Dendritic cell treated with granulocyte-macrophage colony-stimulating factor and Interleukin-4, amounts not matched to agents 40 ng/mL and 50 ng/mL, for 4 days (primary cell): Measurements from ENCODE around the gene CEP131.
A peak's percentile ranks its signal among the peaks of the same experiment; 100 is the strongest.

Experiments
- H3K27ac Mint-ChIP-seq: one replicate; pipeline ENCODE4 v1.8.0; 2022; ENCODE audit warnings: mild to moderate bottlenecking, mixed read lengths
- H3K27me3 Mint-ChIP-seq: one replicate; pipeline ENCODE4 v1.8.0; 2022; ENCODE audit warnings: mild to moderate bottlenecking, mixed read lengths
- H3K36me3 Mint-ChIP-seq: one replicate; pipeline ENCODE4 v1.8.0; 2022; ENCODE audit warnings: low read depth, mixed read lengths
- H3K4me1 Mint-ChIP-seq: one replicate; pipeline ENCODE4 v1.8.0; 2022; ENCODE audit warnings: low read depth, mixed read lengths
- H3K4me3 Mint-ChIP-seq: one replicate; pipeline ENCODE4 v1.8.0; 2022; ENCODE audit warnings: mild to moderate bottlenecking, moderate library complexity, mixed read lengths
- H3K9me3 Mint-ChIP-seq: one replicate; pipeline ENCODE4 v1.8.0; 2022; ENCODE audit warnings: mixed read lengths
- intact Hi-C: fragments of 100-400 bp; cut with micrococcal nuclease; formaldehyde crosslinking; loops from one replicate; pipeline ENCODE4 v1.15.0; 2022

Gene CEP131

DNA sequence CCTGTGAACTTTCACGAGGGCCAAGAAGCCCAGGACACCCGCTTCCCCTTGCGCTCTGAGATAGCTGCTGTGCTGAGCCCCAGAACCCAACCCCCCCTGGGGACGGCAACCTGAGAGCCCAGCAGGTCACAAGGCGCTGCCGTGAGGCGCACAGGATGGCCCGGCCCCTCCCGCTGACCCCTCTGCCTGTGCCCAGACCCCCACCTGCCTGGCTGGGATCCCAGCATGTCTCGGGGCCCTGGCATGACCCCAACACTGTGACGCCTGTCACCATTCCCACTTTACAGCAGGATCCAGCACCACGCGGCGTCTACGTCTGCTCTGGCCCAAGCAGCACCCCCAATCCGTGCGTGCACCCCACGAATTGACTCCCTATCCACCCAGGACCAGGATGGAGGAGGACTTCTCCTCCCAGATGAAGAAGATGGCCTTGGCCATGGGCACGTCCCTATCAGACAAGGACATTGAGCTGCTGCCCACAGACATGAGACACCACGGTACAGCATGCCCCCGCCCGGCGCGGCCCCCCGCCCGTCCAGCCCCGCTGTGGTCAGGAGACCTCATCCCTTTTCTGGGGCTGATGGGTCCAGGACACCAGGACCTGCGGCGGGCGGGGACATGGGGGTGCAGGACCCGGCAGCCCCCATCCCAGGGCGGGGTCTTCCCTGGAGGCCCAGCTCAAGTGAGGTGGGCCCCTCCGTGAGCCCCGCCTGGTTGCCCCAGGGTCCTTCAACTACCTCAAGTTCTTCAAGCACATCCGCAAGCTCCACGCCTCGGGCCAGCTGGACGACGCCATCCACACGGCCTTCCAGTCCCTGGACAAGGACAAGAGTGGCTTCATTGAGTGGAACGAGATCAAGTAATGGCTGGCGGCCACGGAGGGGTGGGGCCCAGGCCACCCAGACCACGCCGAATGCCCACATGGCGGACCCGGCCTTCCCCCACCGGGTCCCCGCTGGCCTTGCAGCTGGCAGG, 41.6 kb downstream of the CEP131 start:
- Mint-ChIP-seq H3K36me3 (no peaks in the 10 kb centered on the region), H3K27ac (no peak overlapping the region)

DNA sequence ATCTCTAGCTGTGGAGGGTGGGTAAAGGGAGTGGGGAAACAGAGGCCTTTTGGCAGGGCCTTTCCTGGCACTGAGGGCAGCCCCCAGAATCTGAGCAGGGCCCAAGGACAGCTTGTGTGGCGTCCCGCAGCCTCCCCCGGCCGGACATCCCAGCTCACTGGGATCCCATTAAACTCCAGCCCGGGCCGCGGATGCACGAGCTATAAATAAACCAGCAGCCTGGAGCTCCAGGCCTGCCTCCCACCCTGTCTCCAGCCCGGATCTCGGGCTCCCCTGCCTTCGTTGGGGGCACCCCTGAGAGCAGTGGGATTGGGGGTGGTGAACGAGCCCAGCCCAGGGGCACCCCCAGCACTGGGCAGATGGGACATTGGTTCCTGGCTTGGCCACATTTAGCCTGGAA, 42.9 kb downstream of the CEP131 start:
- no peak overlapping the region for H3K4me3 Mint-ChIP-seq
- no peak overlapping the region for H3K27ac Mint-ChIP-seq
- no peaks in the 10 kb centered on the region for H3K4me1 Mint-ChIP-seq
- intact Hi-C loops: no loop called here
- peaks cover 24% of the 10 kb centered on the region for H3K27me3 Mint-ChIP-seq
- H3K9me3 Mint-ChIP-seq: peaks cover 10% of the 10 kb centered on the region
- H3K36me3 Mint-ChIP-seq: peaks cover 5% of the 10 kb centered on the region

More for the DNA sequence above, 41.6 kb downstream of the CEP131 start:
- Mint-ChIP-seq H3K27me3 (peaks cover 29% of the 10 kb centered on the region), H3K9me3 (no peaks in the 10 kb centered on the region), H3K4me3 (no peak overlapping the region), H3K4me1 (no peaks in the 10 kb centered on the region)
- intact Hi-C loops: no loop called here

DNA sequence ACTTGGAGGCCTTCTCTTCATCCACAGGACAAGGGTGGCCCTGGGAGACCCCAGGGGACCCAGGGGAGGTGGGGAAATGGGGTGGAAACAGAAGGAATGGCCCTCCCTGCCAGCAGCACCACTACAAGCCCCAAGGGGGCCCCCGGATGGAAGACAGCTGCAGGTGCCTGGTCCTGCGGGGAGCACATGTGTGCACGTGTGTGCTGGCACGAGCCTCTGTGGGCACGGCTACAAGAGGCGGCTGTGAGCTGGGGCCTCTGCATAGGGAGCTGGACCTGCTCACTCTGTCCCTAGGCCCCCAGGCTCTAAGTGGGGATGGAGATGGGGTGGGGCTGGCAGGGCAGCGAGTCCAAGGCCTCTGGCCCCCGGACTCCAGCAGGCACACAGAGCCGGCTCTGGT, 43.5 kb downstream of the CEP131 start:
- no peak overlapping the region for H3K4me3 Mint-ChIP-seq
- H3K27me3 Mint-ChIP-seq: peaks cover 18% of the 10 kb centered on the region
- H3K36me3 Mint-ChIP-seq: peaks cover 5% of the 10 kb centered on the region
- no peaks in the 10 kb centered on the region for H3K4me1 Mint-ChIP-seq
- intact Hi-C loops: no loop called here
- H3K27ac Mint-ChIP-seq: no peak overlapping the region
- peaks cover 10% of the 10 kb centered on the region for H3K9me3 Mint-ChIP-seq

DNA sequence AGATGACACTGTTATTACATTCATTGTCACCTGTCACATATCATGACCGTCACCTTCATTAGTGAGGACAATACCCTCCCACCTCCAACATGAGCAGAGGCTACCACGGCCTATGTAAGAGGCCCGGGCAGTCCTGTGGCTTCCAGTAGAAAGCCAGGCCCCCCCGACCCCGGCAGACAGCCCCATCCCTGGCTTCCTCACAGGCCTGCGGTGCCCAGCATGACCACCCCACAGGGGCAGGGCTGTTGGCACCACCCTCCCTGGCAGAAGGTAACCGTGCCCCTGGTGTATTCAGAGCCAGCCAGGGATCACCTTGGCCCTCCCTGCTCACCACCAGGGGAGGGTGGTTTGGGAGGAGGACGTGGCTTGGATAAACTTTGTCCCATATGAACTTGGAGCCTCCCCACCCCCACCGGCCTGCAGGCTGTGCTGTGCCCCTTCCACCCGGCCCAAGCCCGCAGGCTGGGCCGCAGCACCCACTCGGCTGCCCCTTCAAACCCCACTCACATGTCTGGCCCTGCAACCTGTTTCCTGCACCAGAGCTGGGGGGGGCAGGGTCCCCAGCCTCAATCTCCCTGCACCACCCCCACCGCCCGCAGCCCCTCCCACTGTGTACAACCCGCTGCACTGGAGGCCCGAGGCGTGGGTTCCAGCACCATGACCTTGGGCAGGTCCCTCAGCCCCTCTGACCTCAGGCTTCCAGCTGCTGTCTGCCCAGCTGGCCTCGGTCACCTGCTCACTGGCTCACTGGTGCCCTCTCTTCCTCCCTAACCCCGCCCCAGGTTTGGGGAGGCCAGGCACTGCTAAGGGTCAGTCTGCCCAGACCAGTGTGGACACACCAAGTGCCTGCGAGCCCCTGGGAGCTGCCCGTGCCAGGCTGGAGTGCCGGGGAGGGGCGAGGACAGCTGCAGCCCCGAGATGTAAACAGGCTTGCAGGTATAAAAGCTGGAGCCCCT, 44.4 kb downstream of the CEP131 start:
- Mint-ChIP-seq H3K9me3 (peaks cover 10% of the 10 kb centered on the region), H3K27me3 (peaks cover 10% of the 10 kb centered on the region), H3K4me3 (no peak overlapping the region), H3K4me1 (no peaks in the 10 kb centered on the region), H3K36me3 (peaks cover 5% of the 10 kb centered on the region), H3K27ac (no peak overlapping the region)
- intact Hi-C loops: no loop called here

DNA sequence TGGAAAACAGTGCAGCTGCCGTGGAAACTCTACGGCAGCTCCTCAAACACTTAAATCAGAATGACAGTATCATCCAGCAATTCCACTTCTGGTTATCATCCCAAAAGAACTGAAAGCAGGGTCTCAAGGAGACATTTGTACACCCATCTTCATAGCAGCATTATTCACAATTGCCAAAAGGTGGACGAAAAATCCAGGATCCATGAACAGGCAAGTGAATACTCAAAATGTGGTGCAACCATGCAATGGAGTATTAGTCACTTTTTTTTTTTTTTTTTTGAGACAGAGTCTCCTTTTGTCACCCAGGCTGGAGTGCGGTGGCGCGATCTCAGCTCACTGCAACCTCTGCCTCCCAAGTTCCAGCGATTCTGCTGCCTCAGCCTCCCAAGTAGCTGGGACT, 46.1 kb downstream of the CEP131 start:
- Mint-ChIP-seq H3K36me3 (peaks cover 5% of the 10 kb centered on the region), H3K4me3 (no peak overlapping the region), H3K27me3 (peaks cover 6% of the 10 kb centered on the region), H3K9me3 (peaks cover 10% of the 10 kb centered on the region), H3K4me1 (peaks cover 6% of the 10 kb centered on the region), H3K27ac (no peak overlapping the region)
- intact Hi-C loops: no loop called here

DNA sequence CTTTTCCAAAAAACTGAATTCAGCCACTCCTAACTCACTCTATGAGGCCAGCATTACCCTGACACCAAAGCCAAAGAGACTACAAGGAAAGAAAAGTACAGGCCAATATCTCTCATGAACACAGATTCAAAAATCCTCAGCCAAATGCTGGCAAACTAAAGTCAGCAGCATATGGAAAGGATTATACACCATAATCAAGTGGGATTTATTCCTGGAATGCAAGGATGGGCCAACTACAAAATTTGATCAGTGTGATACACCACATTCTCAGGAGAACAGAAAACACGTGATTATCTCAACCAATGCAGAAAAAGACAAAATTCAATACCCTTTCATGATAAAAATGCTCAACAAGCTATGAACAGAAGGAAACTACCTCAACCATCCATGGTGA, 49.0 kb downstream of the CEP131 start:
- Mint-ChIP-seq H3K9me3 (peaks cover 10% of the 10 kb centered on the region), H3K36me3 (peaks cover 5% of the 10 kb centered on the region)
- intact Hi-C loops: no loop called here

DNA sequence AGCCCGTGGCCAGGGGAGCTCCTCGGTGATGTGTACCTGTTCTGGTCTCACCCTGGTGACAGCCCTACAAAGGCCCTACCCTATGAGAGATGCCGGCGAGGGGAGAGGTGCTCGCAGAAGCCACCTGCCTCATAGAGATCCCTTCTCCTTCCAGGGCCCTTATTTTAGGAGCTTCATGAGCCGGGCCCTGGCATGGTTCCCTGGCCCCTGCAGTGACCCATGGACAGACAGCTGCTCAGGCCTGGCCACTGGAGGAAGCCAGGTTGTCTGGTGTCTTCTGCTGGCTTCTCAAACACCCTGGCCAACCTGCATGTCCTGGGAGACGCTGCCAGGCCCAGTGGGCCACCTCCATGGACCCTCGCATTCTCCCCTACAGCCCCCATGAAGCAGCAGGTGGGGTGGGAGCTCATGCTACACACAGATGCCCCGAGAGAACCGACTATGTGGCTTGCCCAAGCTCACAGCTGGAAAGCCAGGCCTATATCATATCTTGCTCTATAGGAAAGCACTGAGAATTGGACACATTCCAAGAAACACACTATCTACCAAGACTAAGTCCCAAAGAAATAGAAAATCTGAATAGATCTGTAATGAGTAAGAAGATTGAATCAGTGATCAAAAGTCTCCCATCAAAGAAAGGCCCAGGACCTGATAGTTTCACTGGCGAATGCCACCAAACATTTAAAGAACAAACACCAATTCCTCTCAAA, 49.6 kb downstream of the CEP131 start:
- H3K4me1 Mint-ChIP-seq: peaks cover 11% of the 10 kb centered on the region
- H3K36me3 Mint-ChIP-seq: peaks cover 5% of the 10 kb centered on the region
- intact Hi-C loops: no loop called here
- H3K27ac Mint-ChIP-seq: no peak overlapping the region
- H3K9me3 Mint-ChIP-seq: peaks cover 10% of the 10 kb centered on the region
- peaks cover 6% of the 10 kb centered on the region for H3K27me3 Mint-ChIP-seq
- H3K4me3 Mint-ChIP-seq: no peak overlapping the region

More for the DNA sequence above, 49.0 kb downstream of the CEP131 start:
- Mint-ChIP-seq H3K4me3 (no peak overlapping the region), H3K4me1 (peaks cover 11% of the 10 kb centered on the region), H3K27ac (no peak overlapping the region), H3K27me3 (peaks cover 6% of the 10 kb centered on the region)

DNA sequence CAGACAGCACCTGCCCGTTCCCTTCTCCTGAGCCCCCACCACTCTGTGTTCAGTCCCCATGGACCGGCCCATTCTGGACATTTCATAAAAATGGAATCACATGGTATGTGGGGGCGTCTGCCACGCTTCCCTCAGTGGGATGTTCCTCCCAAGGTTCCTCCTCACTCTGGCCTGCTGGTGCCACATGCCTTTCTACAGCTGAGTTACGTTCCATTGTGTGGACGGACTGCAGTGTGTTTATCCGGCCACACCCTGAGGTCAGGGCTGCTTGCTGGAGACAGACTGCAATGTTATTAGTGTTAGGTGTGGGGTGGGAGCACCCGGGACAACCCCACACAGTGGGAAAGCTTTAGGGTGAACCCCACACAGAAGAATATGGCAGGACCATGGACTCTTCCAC, 50.8 kb downstream of the CEP131 start:
- Mint-ChIP-seq H3K9me3 (peaks cover 10% of the 10 kb centered on the region), H3K36me3 (peaks cover 5% of the 10 kb centered on the region), H3K27me3 (peaks cover 14% of the 10 kb centered on the region), H3K4me1 (peaks cover 11% of the 10 kb centered on the region), H3K4me3 (no peak overlapping the region), H3K27ac (peak overlapping the region; percentile 38)
- intact Hi-C loops: no loop called here

DNA sequence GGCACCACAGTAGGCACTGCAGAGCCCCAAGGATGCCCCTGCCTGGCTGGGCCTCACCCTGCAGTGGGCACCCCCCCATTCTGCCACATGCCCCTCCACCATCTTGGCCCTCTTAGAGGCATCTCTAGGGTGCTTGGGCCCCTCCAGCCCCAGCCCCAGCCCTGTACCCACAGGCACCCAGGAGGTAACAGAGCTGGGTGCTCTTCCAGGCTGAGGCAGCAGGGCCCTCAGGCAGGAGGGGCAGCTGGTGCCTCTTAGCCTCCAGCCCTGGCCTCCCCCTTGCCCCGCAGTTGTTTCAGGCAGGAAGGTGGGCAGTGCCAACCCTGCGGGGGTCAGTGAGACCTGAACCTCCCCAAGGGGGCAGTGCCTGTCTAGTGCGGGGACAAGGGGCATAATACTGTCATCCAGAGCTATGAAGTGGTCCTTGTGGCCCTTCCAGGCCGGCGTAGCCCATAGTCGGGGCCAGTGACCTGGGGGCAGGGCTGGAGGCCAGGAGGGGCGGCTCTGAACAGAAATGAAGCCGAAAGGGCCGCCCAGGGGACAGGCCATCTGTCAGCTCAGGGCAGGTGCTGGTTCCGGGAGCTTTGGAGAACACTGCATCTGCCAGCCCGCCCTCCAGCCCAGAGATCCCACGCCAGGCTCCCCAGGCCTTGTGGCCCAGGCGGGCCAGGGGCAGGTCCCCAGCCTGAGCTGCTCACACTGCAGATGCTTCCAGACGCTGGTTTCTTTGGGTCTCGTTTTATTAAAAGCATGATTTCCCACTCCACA, 51.9 kb downstream of the CEP131 start:
- Mint-ChIP-seq H3K9me3 (peaks cover 10% of the 10 kb centered on the region), H3K27ac (peak overlapping the region; percentile 38), H3K27me3 (peaks cover 16% of the 10 kb centered on the region), H3K36me3 (peaks cover 5% of the 10 kb centered on the region), H3K4me3 (no peak overlapping the region), H3K4me1 (peaks cover 11% of the 10 kb centered on the region)
- intact Hi-C loops: no loop called here

DNA sequence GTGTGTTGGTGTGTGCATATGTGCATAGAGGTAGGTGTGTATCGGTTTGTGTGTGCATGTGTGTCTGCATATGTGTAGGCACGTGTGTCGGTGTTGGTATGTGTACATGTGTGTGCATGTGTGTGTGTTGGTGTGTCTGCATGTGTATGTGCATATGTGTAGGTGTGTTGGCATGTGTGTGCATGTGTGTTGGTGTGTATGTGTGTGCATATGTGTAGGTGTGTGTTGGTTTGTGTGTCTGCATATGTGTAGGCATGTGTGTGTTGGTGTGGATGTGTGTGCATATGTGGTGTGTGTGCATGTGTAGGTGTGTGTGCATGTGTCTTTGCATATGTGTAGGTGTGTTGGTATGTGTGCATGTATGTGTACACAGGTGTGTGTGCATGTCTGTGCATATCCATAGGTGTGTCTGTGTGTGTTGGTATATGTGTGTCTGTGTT, 52.9 kb downstream of the CEP131 start:
- no peak overlapping the region for H3K27ac Mint-ChIP-seq
- intact Hi-C loops: no loop called here
- no peak overlapping the region for H3K4me3 Mint-ChIP-seq
- peaks cover 23% of the 10 kb centered on the region for H3K27me3 Mint-ChIP-seq
- H3K4me1 Mint-ChIP-seq: peaks cover 16% of the 10 kb centered on the region
- no peaks in the 10 kb centered on the region for H3K36me3 Mint-ChIP-seq
- no peaks in the 10 kb centered on the region for H3K9me3 Mint-ChIP-seq

DNA sequence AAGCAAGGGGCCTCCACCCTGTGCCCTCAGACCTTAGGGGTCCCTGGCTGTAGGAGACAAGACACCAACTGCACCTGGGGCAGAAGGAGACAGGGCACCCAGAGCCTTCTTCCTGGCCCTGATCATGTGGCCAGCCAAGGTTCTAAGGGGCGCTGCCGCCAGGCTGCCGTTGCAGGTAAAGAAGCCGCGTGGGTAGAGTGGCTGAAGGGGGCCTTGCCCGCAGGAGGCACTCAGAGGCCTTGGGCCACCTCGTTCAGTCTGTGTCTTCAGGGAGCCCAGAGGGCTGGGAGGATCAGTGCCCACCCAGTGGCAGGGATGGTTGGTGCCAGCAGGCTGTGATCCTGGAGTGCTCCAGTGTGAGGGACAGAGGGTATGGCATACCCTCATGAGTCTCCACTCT, 55.1 kb downstream of the CEP131 start:
- Mint-ChIP-seq H3K27ac (no peak overlapping the region), H3K9me3 (no peaks in the 10 kb centered on the region)

DNA sequence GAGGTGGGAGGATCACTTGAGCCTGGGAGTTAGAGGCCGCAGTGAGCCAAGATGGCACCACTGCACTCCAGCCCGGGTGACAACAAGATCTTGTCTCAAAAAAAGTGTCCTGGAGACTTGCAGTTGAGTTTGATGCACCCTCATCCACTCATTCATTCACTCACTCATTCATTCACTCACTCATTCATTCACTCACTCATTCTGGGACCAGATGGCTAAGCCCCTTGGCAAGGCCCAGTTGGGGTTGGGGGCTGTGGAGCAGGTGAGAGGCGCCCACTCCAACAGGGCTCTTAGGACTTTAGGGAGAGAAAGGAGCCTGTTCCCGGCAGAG, 55.6 kb downstream of the CEP131 start:
- Mint-ChIP-seq H3K36me3 (no peaks in the 10 kb centered on the region), H3K27me3 (peaks cover 41% of the 10 kb centered on the region), H3K9me3 (no peaks in the 10 kb centered on the region), H3K4me1 (peaks cover 15% of the 10 kb centered on the region), H3K27ac (no peak overlapping the region), H3K4me3 (no peak overlapping the region)
- intact Hi-C loops: no loop called here

More for the DNA sequence above, 55.1 kb downstream of the CEP131 start:
- peaks cover 16% of the 10 kb centered on the region for H3K4me1 Mint-ChIP-seq
- no peak overlapping the region for H3K4me3 Mint-ChIP-seq
- H3K36me3 Mint-ChIP-seq: no peaks in the 10 kb centered on the region
- intact Hi-C loops: no loop called here
- H3K27me3 Mint-ChIP-seq: peaks cover 41% of the 10 kb centered on the region

DNA sequence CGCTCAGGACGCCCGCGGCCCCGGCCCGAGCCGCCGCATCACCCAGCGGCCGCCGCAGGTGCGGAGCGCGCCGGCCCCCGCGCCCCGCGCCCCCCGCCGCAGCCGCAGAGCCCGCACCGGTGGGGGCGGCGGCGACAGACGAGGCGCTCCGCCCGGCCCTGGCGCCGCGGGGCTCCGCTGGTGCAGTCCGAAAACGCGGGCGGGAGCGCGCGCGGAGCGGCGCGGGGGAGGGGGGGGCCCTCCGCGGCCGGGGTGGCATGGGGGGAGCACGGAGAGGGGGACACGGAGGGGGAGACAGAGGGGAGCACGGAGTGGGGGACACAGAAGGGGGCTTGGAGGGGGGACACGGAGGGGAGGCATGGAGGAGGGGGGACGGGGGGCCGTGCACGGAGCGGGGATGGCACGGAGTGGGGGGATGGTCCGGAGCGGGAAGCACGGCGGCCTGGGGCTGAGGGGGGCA, 56.7 kb downstream of the CEP131 start, which contains the start of gene AATK:
Gene AATK (minus strand): TSS at position 189 of the 460 bp plus-strand sequence. CDS start 229 bp downstream, outside the sequence.
- intact Hi-C loops: no loop called here
- no peaks in the 10 kb centered on the region for H3K36me3 Mint-ChIP-seq
- H3K4me3 Mint-ChIP-seq: peak within 1 kb of the TSS; percentile 60
- H3K9me3 Mint-ChIP-seq: no peaks in the 10 kb centered on the region
- peaks cover 11% of the 10 kb centered on the region for H3K4me1 Mint-ChIP-seq
- H3K27ac Mint-ChIP-seq: no peak within 1 kb of the TSS
- H3K27me3 Mint-ChIP-seq: peaks cover 48% of the 10 kb centered on the region
